ENCODE measurements around the gene ARHGAP28.

DNA sequence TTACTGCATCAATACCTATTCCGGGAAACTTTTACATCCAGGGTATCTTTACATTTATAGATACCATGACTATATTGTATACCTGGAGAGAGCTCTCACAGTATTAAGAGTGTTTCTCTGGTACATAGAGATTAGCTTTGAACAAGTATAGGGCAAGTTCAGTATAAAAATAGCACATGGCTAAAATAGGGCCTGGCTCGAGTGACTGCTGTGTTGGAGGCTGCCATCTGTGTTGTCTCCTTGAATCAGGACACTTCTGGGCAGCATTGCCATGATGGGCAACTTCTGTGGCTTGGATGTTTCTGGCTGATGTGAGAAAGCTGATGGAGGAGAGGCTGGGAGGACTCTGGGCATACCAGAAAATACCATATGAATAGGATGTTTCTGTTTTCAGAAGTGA, 18.7 kb downstream of the ARHGAP28 start:
- TF ChIP-seq ZFX (IDR thresholded peaks at IDR 0.05; ENCODE audit: borderline replicate concordance): no peak
- TF ChIP-seq, protein P1, sequence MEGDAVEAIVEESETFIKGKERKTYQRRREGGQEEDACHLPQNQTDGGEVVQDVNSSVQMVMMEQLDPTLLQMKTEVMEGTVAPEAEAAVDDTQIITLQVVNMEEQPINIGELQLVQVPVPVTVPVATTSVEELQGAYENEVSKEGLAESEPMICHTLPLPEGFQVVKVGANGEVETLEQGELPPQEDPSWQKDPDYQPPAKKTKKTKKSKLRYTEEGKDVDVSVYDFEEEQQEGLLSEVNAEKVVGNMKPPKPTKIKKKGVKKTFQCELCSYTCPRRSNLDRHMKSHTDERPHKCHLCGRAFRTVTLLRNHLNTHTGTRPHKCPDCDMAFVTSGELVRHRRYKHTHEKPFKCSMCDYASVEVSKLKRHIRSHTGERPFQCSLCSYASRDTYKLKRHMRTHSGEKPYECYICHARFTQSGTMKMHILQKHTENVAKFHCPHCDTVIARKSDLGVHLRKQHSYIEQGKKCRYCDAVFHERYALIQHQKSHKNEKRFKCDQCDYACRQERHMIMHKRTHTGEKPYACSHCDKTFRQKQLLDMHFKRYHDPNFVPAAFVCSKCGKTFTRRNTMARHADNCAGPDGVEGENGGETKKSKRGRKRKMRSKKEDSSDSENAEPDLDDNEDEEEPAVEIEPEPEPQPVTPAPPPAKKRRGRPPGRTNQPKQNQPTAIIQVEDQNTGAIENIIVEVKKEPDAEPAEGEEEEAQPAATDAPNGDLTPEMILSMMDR (IDR thresholded peaks at IDR 0.05): no peak

Measured in 22Rv1 (cell line).